HEK293 (cell line): Measurements from ENCODE around the gene XK.

ENCODE experiments used
- CTCF ChIA-PET: fragments of 350-600 bp; formaldehyde crosslinking; extraction: SDS; loops from one replicate; lab custom pipeline; 2021; ENCODE audit warnings: antibody characterized with exemption; lab: Yijun Ruan, JAX
- POLR2A ChIA-PET: fragments of 300-600 bp; formaldehyde crosslinking; extraction: SDS; loops from one replicate; lab custom pipeline; 2020; ENCODE audit warnings: antibody characterized with exemption, inconsistent platforms; lab: Yijun Ruan, JAX
- H3K27ac ChIP-seq: fragments of 200-500 bp; sonication (Bioruptor generic); 2 replicates; pipeline ENCODE4 v1.5.1; 2014; ENCODE audit warnings: low read depth, low read length, control low read depth, inconsistent platforms; ENCODE audit errors: extremely low read depth
- H3K36me3 ChIP-seq, 2 experiments: fragments of 200-500 bp in 1 of 2; sonication (Bioruptor generic) in 1 of 2; 1 replicate in 1 of 2; 2 replicates in 1 of 2; pipeline ENCODE4 v1.5.1; 2014 to 2017; ENCODE audit warnings: inconsistent platforms in 2 of 2, low read length in 2 of 2; ENCODE audit not compliant: control insufficient read depth in 2 of 2, insufficient read depth in 1 of 2
- H3K4me1 ChIP-seq: fragments of 200-500 bp; sonication (Bioruptor generic); 2 replicates; pipeline ENCODE4 v1.5.1; 2014; ENCODE audit warnings: mild to moderate bottlenecking, low read length, inconsistent platforms; ENCODE audit not compliant: control insufficient read depth, insufficient read depth
- H3K4me3 ChIP-seq: 2 replicates; pipeline ENCODE4 v1.5.1; 2011; ENCODE audit warnings: low read depth, mild to moderate bottlenecking, control low read depth, low read length, moderate library complexity
- H3K9me3 ChIP-seq: fragments of 200-500 bp; sonication (Bioruptor generic); 2 replicates; pipeline ENCODE4 v1.5.1; 2014; ENCODE audit warnings: low read depth, low read length, inconsistent platforms; ENCODE audit not compliant: control insufficient read depth, insufficient read depth
- KLF17 ChIP-seq: fragments of 450-650 bp; formaldehyde crosslinking; IDR thresholded peaks from 2 replicates; pipeline ENCODE4 v1.5.1; 2016; ENCODE audit warnings: missing biosample characterization, missing genetic modification characterization
- KLF8 ChIP-seq: fragments of 450-650 bp; formaldehyde crosslinking; IDR thresholded peaks from 2 replicates; pipeline ENCODE4 v1.5.1; 2016; ENCODE audit warnings: missing biosample characterization, missing genetic modification characterization
- ZBTB20 ChIP-seq: fragments of 450-650 bp; formaldehyde crosslinking; IDR thresholded peaks from 2 replicates; pipeline ENCODE4 v1.5.1; 2016; ENCODE audit warnings: missing biosample characterization, missing genetic modification characterization
- ZBTB49 ChIP-seq: fragments of 450-650 bp; formaldehyde crosslinking; IDR thresholded peaks from 2 replicates; pipeline ENCODE4 v1.5.1; 2016; ENCODE audit warnings: missing biosample characterization, missing genetic modification characterization, low read depth
- ZBTB8A ChIP-seq: fragments of 450-650 bp; formaldehyde crosslinking; IDR thresholded peaks from 2 replicates; pipeline ENCODE4 v1.5.1; 2016; ENCODE audit warnings: missing biosample characterization, missing genetic modification characterization
- ZEB2 ChIP-seq: fragments of 450-650 bp; formaldehyde crosslinking; IDR thresholded peaks from 2 replicates; pipeline ENCODE4 v1.5.1; 2016; ENCODE audit warnings: missing biosample characterization, missing genetic modification characterization
- ZNF19 ChIP-seq: fragments of 450-650 bp; formaldehyde crosslinking; IDR thresholded peaks from 2 replicates; pipeline ENCODE4; 2016; ENCODE audit warnings: missing biosample characterization, missing genetic modification characterization, low read depth
- ZNF280C ChIP-seq: fragments of 450-650 bp; formaldehyde crosslinking; IDR thresholded peaks from 2 replicates; pipeline ENCODE4 v1.5.1; 2016; ENCODE audit warnings: missing biosample characterization, missing genetic modification characterization
- ZNF366 ChIP-seq: fragments of 450-650 bp; formaldehyde crosslinking; conservative IDR thresholded peaks from 2 replicates; pipeline ENCODE4 v1.5.1; 2016; ENCODE audit warnings: missing biosample characterization, missing genetic modification characterization
- ZNF391 ChIP-seq: fragments of 450-650 bp; formaldehyde crosslinking; IDR thresholded peaks from 2 replicates; pipeline ENCODE4 v1.5.1; 2016; ENCODE audit warnings: low read depth, missing biosample characterization, missing genetic modification characterization, borderline replicate concordance
- ZNF423 ChIP-seq: fragments of 450-650 bp; formaldehyde crosslinking; IDR thresholded peaks from 2 replicates; pipeline ENCODE4 v1.5.1; 2016; ENCODE audit warnings: missing biosample characterization, missing genetic modification characterization
- ZNF514 ChIP-seq: fragments of 450-650 bp; formaldehyde crosslinking; IDR thresholded peaks from 2 replicates; pipeline ENCODE4 v1.5.1; 2016; ENCODE audit warnings: missing biosample characterization, missing genetic modification characterization
- ZNF518A ChIP-seq: fragments of 450-650 bp; formaldehyde crosslinking; conservative IDR thresholded peaks from 2 replicates; pipeline ENCODE4 v1.5.1; 2016; ENCODE audit warnings: low read depth, missing biosample characterization, missing genetic modification characterization
- ZNF580 ChIP-seq: fragments of 450-650 bp; formaldehyde crosslinking; IDR thresholded peaks from 2 replicates; pipeline ENCODE4 v1.5.1; 2016; ENCODE audit warnings: missing biosample characterization, missing genetic modification characterization
- ZNF600 ChIP-seq: fragments of 450-650 bp; formaldehyde crosslinking; IDR thresholded peaks from 2 replicates; pipeline ENCODE4 v1.5.1; 2016; ENCODE audit warnings: missing biosample characterization, missing genetic modification characterization
- ZNF610 ChIP-seq: fragments of 450-650 bp; formaldehyde crosslinking; IDR thresholded peaks from 2 replicates; pipeline ENCODE4 v1.5.1; 2016; ENCODE audit warnings: missing biosample characterization, missing genetic modification characterization, borderline replicate concordance
- ZNF624 ChIP-seq: fragments of 450-650 bp; formaldehyde crosslinking; IDR thresholded peaks from 2 replicates; pipeline ENCODE4 v1.5.1; 2017; ENCODE audit warnings: missing biosample characterization, missing genetic modification characterization
- ZNF629 ChIP-seq: fragments of 450-650 bp; formaldehyde crosslinking; IDR thresholded peaks from 2 replicates; pipeline ENCODE4 v1.5.1; 2017; ENCODE audit warnings: missing biosample characterization, missing genetic modification characterization
- ZNF658 ChIP-seq: fragments of 450-650 bp; formaldehyde crosslinking; IDR thresholded peaks from 2 replicates; pipeline ENCODE4; 2016; ENCODE audit warnings: missing biosample characterization, missing genetic modification characterization
- ZNF664 ChIP-seq: fragments of 450-650 bp; formaldehyde crosslinking; IDR thresholded peaks from 2 replicates; pipeline ENCODE4 v1.5.1; 2016; ENCODE audit warnings: missing biosample characterization, missing genetic modification characterization
- ZNF692 ChIP-seq: fragments of 450-650 bp; formaldehyde crosslinking; IDR thresholded peaks from 2 replicates; pipeline ENCODE4 v1.5.1; 2016; ENCODE audit warnings: missing biosample characterization, missing genetic modification characterization
- ZSCAN23 ChIP-seq: fragments of 450-650 bp; formaldehyde crosslinking; IDR thresholded peaks from 2 replicates; pipeline ENCODE4 v1.5.1; 2016; ENCODE audit warnings: missing biosample characterization, missing genetic modification characterization

XK gene

GRCh38 chrX:37717708-37718107 lies 32.1 kb downstream of the XK start:
- no peak for TF ChIP-seq ZNF658 (tag by site-specific recombination)
- TF ChIP-seq ZNF664 (tag by site-specific recombination) = no peak
- TF ChIP-seq ZNF624 (tag by site-specific recombination) = no peak
- TF ChIP-seq ZNF514 = no peak
- no peak for TF ChIP-seq ZNF366
- TF ChIP-seq ZNF610 (tag by site-specific recombination) = no peak
- no peak for TF ChIP-seq KLF17
- no peak for TF ChIP-seq ZSCAN23 (tag by site-specific recombination)
- no peak for TF ChIP-seq ZNF600 (tag by site-specific recombination)
- ChIA-PET CTCF (no interaction called here), POLR2A (no interaction called here)
- Histone ChIP-seq H3K27ac (no peak overlapping the region), H3K4me3 (no peak overlapping the region), H3K9me3 (no peaks in the 10 kb centered on the region), H3K4me1 (no peaks in the 10 kb centered on the region), H3K36me3 (no peaks in the 10 kb centered on the region)

GRCh38 chrX:37722595-37722994 lies 37.0 kb downstream of the XK start:
- CTCF ChIA-PET = interaction anchor here (0.6 to 2.6 kb wide), 2 partner anchors 22 to 40 kb away, joined by 5 to 8 read pairs; no protein-coding TSS in a partner anchor
- TF ChIP-seq ZNF580 (tag by site-specific recombination) (no peak), ZNF423 (no peak), ZBTB20 (tag by site-specific recombination) (no peak), ZEB2 (tag by site-specific recombination) (no peak), ZBTB49 (no peak), KLF8 (no peak), ZNF518A (no peak), ZNF280C (no peak), ZNF629 (tag by site-specific recombination) (no peak), ZNF692 (tag by site-specific recombination) (no peak), ZBTB8A (no peak), ZNF19 (tag by site-specific recombination) (no peak), ZNF391 (no peak)

More at GRCh38 chrX:37722595-37722994, 37.0 kb downstream of the XK start:
- Histone ChIP-seq H3K9me3 (no peaks in the 10 kb centered on the region), H3K4me1 (no peaks in the 10 kb centered on the region), H3K36me3 (no peaks in the 10 kb centered on the region), H3K4me3 (no peak overlapping the region), H3K27ac (no peak overlapping the region)
- POLR2A ChIA-PET = no interaction called here
